ENCODE results near the gene CBLN3. TPM values are rescaled to one million over a fixed set of nuclear protein-coding genes. Genes with fewer than 3 reads are reported as not detected.

CBLN3 gene
- polyA plus RNA-seq, 2 of the 4 experiments (the other 2 are of a cell fraction), result 1.1 to 1.3 TPM

DNA sequence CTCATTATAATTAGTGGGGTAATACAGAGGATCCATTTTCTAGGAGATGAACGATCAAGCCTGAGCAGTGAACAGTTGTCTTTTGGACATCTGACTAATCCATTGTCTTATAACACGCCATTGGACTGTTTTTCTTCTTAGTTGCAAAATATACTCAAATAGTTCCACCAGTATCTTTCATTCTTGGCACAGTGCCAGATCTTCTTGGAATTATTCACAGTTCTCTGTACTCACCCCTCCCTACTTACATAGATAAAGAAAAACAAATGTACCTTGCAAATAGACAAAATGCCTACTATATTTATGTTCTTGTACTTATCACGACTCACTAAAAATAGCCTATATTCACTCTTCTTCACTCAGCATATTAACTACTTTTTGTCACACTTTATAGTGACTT lies 3.8 kb downstream of the CBLN3 start:
- H3K4me2 ChIP-seq, result 0 out of 3 replicates have a peak overlapping the region, but pooled peaks have one; percentile 14
- TF ChIP-seq ESRRA (IDR thresholded peaks at IDR 0.05; ENCODE audit: borderline replicate concordance, low read length) (no peak), CBX2 (IDR thresholded peaks at IDR 0.05; ENCODE audit: borderline replicate concordance, low read depth) (no peak), GATA3 (IDR thresholded peaks at IDR 0.05; ENCODE audit: borderline replicate concordance) (no peak)
- ChIA-PET CTCF (interaction anchor here (1.2 to 18.0 kb wide), 5 partner anchors 10 to 106 kb away, joined by 4 to 1142 read pairs (median 39); partner anchors contain the start of genes ADCY4, CIDEB, DHRS1 and LTB4R), POLR2A (no interaction called here)
- FAIRE-seq (no peak), DNase-seq (ENCODE audit: low read depth in 1 of 2, low spot score in 1 of 2) (peak in 1 of 2 experiments; percentile 46), ATAC-seq (no peak)
- H3K27ac ChIP-seq, result no peak overlapping the region
- WGBS (ENCODE audit: missing lambda C conversion rate), result 44% methylated on average over 3 of the region's 3 CpGs
- H3K9me3 ChIP-seq, result no peaks in the 10 kb centered on the region
- H3K4me1 ChIP-seq, result peaks cover 16% of the 10 kb centered on the region; the same call in 2 of the 3 replicates
- no peak overlapping the region for H3K4me3 ChIP-seq

DNA sequence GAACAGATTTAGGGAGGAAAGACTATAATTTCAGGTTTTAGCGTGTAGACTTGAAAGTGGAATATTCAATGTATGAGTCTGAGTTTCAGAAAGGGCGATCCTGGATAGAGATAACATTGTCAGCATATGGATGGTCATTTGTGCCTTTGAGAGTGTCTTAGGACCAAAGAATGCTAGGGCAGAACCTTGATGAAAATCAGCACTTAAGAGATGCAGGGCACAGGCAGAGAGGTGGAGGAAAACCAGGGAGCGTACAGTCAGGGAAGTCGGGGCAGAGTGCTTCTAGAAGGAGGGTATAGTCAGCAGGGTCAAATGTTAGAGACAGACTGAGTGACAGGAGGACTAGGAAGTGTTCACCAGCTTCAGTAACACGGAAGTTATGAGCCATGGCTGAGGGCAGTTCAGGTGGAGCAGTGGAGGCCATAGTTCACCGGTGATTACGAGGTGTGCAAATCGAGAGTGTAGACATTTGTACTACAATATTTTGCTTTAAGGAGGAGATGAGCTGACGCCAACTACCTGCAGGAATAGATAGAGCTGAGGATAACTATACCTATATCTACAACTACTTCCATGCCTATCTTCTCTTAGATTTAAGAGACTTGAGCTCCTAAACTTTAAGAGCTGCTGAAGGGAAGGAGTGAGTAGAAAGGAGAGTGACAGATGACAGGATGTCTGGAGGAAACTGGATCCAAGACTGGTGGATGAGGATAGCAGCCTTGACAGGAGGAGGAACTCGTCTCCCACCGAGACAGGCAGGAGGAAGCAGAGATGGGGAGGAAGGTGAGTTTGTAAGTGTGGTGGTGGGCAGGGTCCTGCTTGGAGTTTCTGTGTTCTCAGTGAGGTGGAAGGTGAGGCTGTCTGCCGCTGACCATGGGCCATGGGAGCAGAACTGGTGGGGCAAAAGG lies 6.5 kb downstream of the CBLN3 start:
- Histone ChIP-seq H3K4me2 (no peak overlapping the region), H3K27ac (no peak overlapping the region), H3K4me3 (no peak overlapping the region), H3K4me1 (peaks cover 10% of the 10 kb centered on the region; the same call in 1 of the 3 replicates), H3K9me3 (no peaks in the 10 kb centered on the region)
- no peak for FAIRE-seq
- 71% methylated on average over 12 of the region's 12 CpGs for WGBS (ENCODE audit: missing lambda C conversion rate)
- POLR2A ChIA-PET, result interaction anchor here (0.6 kb wide), 1 partner anchor 19 kb away, joined by 3 read pairs; no protein-coding TSS in a partner anchor
- TF ChIP-seq RAD21 (conservative IDR thresholded peaks at IDR 0.05 in 1 of 2, IDR thresholded peaks at IDR 0.05 in 1 of 2) (no peak), HOXA7 (CRISPR knock-in tag; IDR thresholded peaks at IDR 0.05) (no peak), TP53 (CRISPR knock-in tag; IDR thresholded peaks at IDR 0.05) (no peak), ATOH8 (CRISPR knock-in tag; IDR thresholded peaks at IDR 0.05; ENCODE audit: low read depth) (no peak), ZC3H11A (IDR thresholded peaks at IDR 0.05) (no peak), BHLHE40 (IDR thresholded peaks at IDR 0.05; ENCODE audit: low read depth, low read length) (no peak), EHF (CRISPR knock-in tag; IDR thresholded peaks at IDR 0.05) (no peak), HEYL (CRISPR knock-in tag; IDR thresholded peaks at IDR 0.05) (no peak), NPAS2 (CRISPR knock-in tag; IDR thresholded peaks at IDR 0.05; ENCODE audit: borderline replicate concordance) (no peak), JUN (IDR thresholded peaks at IDR 0.05) (no peak), BCL3 (IDR thresholded peaks at IDR 0.05) (no peak), NR3C1 (IDR thresholded peaks at IDR 0.05) (no peak), JUNB (IDR thresholded peaks at IDR 0.05) (no peak)
- TF ChIP-seq, protein P1, sequence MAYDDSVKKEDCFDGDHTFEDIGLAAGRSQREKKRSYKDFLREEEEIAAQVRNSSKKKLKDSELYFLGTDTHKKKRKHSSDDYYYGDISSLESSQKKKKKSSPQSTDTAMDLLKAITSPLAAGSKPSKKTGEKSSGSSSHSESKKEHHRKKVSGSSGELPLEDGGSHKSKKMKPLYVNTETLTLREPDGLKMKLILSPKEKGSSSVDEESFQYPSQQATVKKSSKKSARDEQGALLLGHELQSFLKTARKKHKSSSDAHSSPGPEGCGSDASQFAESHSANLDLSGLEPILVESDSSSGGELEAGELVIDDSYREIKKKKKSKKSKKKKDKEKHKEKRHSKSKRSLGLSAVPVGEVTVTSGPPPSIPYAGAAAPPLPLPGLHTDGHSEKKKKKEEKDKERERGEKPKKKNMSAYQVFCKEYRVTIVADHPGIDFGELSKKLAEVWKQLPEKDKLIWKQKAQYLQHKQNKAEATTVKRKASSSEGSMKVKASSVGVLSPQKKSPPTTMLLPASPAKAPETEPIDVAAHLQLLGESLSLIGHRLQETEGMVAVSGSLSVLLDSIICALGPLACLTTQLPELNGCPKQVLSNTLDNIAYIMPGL (CRISPR knock-in tag; IDR thresholded peaks at IDR 0.05; ENCODE audit: borderline replicate concordance), result no peak
- TF ChIP-seq, protein P2, sequence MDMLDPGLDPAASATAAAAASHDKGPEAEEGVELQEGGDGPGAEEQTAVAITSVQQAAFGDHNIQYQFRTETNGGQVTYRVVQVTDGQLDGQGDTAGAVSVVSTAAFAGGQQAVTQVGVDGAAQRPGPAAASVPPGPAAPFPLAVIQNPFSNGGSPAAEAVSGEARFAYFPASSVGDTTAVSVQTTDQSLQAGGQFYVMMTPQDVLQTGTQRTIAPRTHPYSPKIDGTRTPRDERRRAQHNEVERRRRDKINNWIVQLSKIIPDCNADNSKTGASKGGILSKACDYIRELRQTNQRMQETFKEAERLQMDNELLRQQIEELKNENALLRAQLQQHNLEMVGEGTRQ (IDR thresholded peaks at IDR 0.05), result no peak
- TF ChIP-seq, protein P3, sequence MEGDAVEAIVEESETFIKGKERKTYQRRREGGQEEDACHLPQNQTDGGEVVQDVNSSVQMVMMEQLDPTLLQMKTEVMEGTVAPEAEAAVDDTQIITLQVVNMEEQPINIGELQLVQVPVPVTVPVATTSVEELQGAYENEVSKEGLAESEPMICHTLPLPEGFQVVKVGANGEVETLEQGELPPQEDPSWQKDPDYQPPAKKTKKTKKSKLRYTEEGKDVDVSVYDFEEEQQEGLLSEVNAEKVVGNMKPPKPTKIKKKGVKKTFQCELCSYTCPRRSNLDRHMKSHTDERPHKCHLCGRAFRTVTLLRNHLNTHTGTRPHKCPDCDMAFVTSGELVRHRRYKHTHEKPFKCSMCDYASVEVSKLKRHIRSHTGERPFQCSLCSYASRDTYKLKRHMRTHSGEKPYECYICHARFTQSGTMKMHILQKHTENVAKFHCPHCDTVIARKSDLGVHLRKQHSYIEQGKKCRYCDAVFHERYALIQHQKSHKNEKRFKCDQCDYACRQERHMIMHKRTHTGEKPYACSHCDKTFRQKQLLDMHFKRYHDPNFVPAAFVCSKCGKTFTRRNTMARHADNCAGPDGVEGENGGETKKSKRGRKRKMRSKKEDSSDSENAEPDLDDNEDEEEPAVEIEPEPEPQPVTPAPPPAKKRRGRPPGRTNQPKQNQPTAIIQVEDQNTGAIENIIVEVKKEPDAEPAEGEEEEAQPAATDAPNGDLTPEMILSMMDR (IDR thresholded peaks at IDR 0.05), result no peak
- no peak for ATAC-seq
- DNase-seq (ENCODE audit: low read depth in 1 of 2, low spot score in 1 of 2), result no peak
- CTCF ChIA-PET, result interaction anchor here (1.1 to 18.0 kb wide), 7 partner anchors 9 to 103 kb away, joined by 3 to 1142 read pairs (median 23); partner anchors contain the start of genes ADCY4, CIDEB, DHRS1 and LTB4R

Measured in A549 (cell line).